Psoas muscle (tissue), 8 donors: Measurements from ENCODE around the gene EIF3D. TPM values are rescaled to one million over a fixed set of nuclear protein-coding genes. Genes with fewer than 3 reads are reported as not detected.
A peak's percentile ranks its signal among the peaks of the same experiment; 100 is the strongest.

Experiments
- ATAC-seq, 4 donors: fragments of 200-7000 bp; cut with Tn5 transposase; one replicate each; pipeline ENCODE4 v1.9.1; 2020; ENCODE audit warnings: moderate library complexity in 3 of 4, mild to moderate bottlenecking in 2 of 4
- DNase-seq, 2 donors: peaks; one replicate each; pipeline ENCODE4 v3.0.0-alpha.2; 2020
- H3K27ac ChIP-seq: fragments of 200-600 bp; one replicate; pipeline ENCODE4 v1.8.0; 2022
- H3K27me3 ChIP-seq, 3 donors: fragments of 200-600 bp in 1 of 3; one replicate each; pipeline versions ENCODE4 v1.6.1 to v1.8.0; 2013 to 2022; ENCODE audit warnings: low read length in 2 of 3, mild to moderate bottlenecking in 2 of 3, moderate library complexity in 1 of 3; ENCODE audit not compliant: insufficient read depth in 3 of 3
- H3K36me3 ChIP-seq, 2 donors: fragments of 200-600 bp in 1 of 2; one replicate each; pipeline versions ENCODE4 v1.6.1 to v1.8.0; 2013 to 2022; ENCODE audit warnings: low read depth in 1 of 2, mild to moderate bottlenecking in 1 of 2, moderate library complexity in 1 of 2; ENCODE audit not compliant: insufficient read depth in 1 of 2
- H3K4me1 ChIP-seq: fragments of 200-600 bp; one replicate; pipeline ENCODE4 v1.8.0; 2022
- H3K4me3 ChIP-seq: fragments of 200-600 bp; one replicate; pipeline ENCODE4 v1.8.0; 2022; ENCODE audit warnings: mild to moderate bottlenecking
- H3K9me3 ChIP-seq: fragments of 200-600 bp; one replicate; pipeline ENCODE4 v1.8.0; 2022
- CTCF ChIP-seq: fragments of 200-600 bp; IDR thresholded peaks from one replicate; pipeline ENCODE4 v1.8.0; 2022; ENCODE audit warnings: antibody characterized with exemption
- WGBS, 3 donors: extraction: QIAGEN DNeasy Blood & Tissue Kit; methylation state at CpG; one replicate each; pipeline versions ENCODE4 v1.1.6 to v1.1.7; 2013; 5-methylcytosine and 5-hydroxymethylcytosine counted together
- intact Hi-C, 2 donors: fragments of 100-400 bp; cut with DNase I; formaldehyde crosslinking; loops; one replicate each; pipeline versions ENCODE4 v1.11.0 to v1.14.2; 2022
- polyA plus RNA-seq, 3 donors: library from polyadenylated mRNA; stranded (reverse); fragments of 200-250 nt; gene quantifications; one replicate each; pipeline ENCODE4 v1.2.3, GENCODE V29; 2013
- total RNA-seq, 4 donors: library from RNA; stranded (reverse); fragmentation: NEBNext Ultra II Directional in 2 of 4; extraction: Animal tissue kit (Norgen Biotek cat#: 25700) in 2 of 4; gene quantifications; one replicate each; pipeline versions ENCODE4 v1.2.1 to v1.2.4, GENCODE V29; 2021 to 2023
- donor health status: healthy with polysubstance abuse.
- donor health status: DM: no; HTN: no; CAD: no; lungs with moderate emphysema.
- donor health status: Bipolar disorder and iron deficiency.
- donor health status: healthy.
- donor health status: DM: yes; HTN: yes; CAD: no.
- donor health status: DM: no; HTN: no; CAD: no.
- donor health status: DM: no; HTN: no; CAD: no.
- donor health status: DM: yes; HTN: yes; CAD: no.

Gene EIF3D
- total and polyA plus RNA-seq, 7 donors, result 102 to 338 (median 120) TPM

DNA sequence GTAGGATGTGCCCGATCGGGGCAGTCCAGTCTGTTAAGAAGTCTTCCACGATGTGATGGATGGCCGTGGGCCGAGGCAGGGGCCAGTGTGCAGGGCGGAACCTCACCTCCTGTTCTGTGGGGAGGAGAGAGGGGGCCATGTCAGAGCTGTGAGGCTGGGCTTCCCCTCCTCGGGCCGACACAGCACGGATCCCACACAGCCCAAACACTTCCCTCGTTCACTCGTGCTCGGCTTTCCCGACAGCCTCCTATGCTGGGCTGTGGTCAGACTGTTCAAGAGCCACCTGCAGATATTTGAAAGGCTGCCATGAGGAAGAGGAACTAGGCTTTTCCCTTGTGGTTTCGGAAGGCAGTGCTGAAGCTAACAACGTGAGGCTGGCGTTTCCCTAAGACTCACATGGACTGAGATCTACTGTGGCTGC lies 35.3 kb downstream of the EIF3D start:
- Histone ChIP-seq H3K4me1 (no peaks in the 10 kb centered on the region), H3K4me3 (no peak overlapping the region), H3K9me3 (no peaks in the 10 kb centered on the region), H3K36me3 (peaks cover 0 to 70% of the 10 kb centered on the region in 2 donors), H3K27ac (no peak overlapping the region), H3K27me3 (no peaks in the 10 kb centered on the region)
- ATAC-seq, result peak in 2 of 4 donors; percentile 32 to 34
- 67 to 75% (median 70%) methylated on average over 16 of the region's 16 CpGs for WGBS, 3 donors
- no peak for TF ChIP-seq CTCF
- no peak for DNase-seq
- intact Hi-C loops, result no loop called here

DNA sequence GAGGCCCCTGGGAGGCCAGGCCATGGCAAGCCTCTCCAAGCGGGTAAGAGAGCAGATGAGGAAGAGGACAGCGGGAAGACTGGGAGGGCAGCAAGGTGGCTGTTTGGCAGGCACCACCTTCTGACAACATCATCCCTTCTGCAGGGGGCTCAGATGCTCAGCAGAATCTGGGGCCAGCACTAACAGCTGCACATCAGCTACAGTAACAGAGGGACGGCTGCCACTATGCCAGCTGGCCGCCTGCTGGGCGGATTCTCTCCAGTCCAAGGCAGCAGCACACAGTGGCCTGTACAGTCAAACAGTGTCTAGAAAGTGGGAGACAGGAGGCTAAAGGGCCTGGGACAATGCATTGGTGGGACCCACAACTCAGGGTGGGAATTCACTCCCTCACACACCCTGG lies 36.9 kb downstream of the EIF3D start:
- H3K27me3 ChIP-seq, result no peaks in the 10 kb centered on the region
- no peak overlapping the region for H3K4me3 ChIP-seq
- no peak for DNase-seq
- H3K4me1 ChIP-seq, result no peaks in the 10 kb centered on the region
- no peak for TF ChIP-seq CTCF
- H3K36me3 ChIP-seq, result peaks cover 0 to 57% of the 10 kb centered on the region in 2 donors
- no peaks in the 10 kb centered on the region for H3K9me3 ChIP-seq
- 57 to 60% (median 58%) methylated on average over 5 of the region's 5 CpGs for WGBS, 3 donors
- ATAC-seq, result no peak
- no peak overlapping the region for H3K27ac ChIP-seq
- intact Hi-C loops, result no loop called here

GRCh38 chr22:36491155-36491554 lies 37.8 kb downstream of the EIF3D start:
- H3K4me1 ChIP-seq, result no peaks in the 10 kb centered on the region
- no peak for ATAC-seq
- H3K9me3 ChIP-seq, result no peaks in the 10 kb centered on the region
- H3K27me3 ChIP-seq, result no peaks in the 10 kb centered on the region
- WGBS, 3 donors, result 93 to 97% (median 95%) methylated on average over 7 of the region's 7 CpGs
- H3K4me3 ChIP-seq, result no peak overlapping the region
- intact Hi-C loops, result no loop called here
- no peak overlapping the region for H3K27ac ChIP-seq
- TF ChIP-seq CTCF, result no peak
- no peak for DNase-seq
- H3K36me3 ChIP-seq, result peaks cover 0 to 50% of the 10 kb centered on the region in 2 donors

DNA sequence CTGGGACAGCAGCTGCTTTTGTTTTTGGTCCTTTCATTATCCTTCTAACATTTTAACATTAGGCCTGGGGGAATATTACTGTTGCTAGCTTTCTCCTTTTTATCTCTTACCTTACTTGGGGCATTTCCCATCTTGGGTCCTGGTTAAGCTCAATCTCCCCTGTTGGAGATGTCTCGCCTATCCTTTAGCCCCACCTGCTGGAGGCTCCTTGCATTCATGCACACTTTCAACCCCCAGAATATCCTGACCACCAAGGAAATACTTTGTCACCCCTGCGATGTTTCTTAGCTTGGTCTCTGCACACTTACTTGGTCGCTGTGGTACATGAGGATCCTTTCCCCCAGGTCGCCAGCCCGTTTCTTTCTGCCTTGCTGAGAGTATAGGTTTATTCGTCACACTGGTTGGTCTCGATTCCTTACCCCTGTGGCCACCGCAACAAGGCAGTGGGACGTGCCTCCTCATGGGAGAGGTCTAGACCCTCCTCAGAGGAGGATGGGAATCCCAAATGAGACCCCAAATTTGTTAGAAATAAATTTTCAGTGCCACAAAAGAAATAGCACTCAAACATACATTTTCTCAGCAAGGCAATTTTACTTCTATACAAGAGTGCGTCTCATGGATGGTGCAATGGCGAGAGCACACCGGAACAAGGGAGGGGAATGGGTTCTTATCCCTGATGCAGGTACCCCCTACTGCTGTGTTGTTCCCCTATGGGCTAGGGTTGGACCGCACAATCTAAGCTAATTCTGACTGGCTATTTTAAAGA lies 42.2 kb downstream of the EIF3D start:
- ATAC-seq, result no peak
- Histone ChIP-seq H3K27me3 (no peaks in the 10 kb centered on the region), H3K4me1 (peaks cover 4% of the 10 kb centered on the region), H3K9me3 (no peaks in the 10 kb centered on the region), H3K4me3 (no peak overlapping the region), H3K36me3 (peaks cover 0 to 19% of the 10 kb centered on the region in 2 donors), H3K27ac (no peak overlapping the region)
- WGBS, 3 donors, result 88 to 90% (median 90%) methylated on average over 13 of the region's 13 CpGs
- DNase-seq, result no peak
- intact Hi-C loops, result loop anchor here (5.0 to 10.0 kb wide), 2 partner anchors 185 to 292 kb away; no protein-coding TSS in a partner anchor
- TF ChIP-seq CTCF, result peak; percentile 63
